HFFc6 (cell line): ENCODE measurements around the gene ETHE1. TPM values are rescaled to one million over a fixed set of nuclear protein-coding genes. Genes with fewer than 3 reads are reported as not detected.

ENCODE experiments used
- DNase-seq: peaks from one replicate; pipeline ENCODE4 v3.0.0-alpha.2; 2018
- H3K27ac Mint-ChIP-seq: 2 replicates; pipeline ENCODE4 v1.8.0; 2020; ENCODE audit warnings: mild to moderate bottlenecking, mixed read lengths
- H3K27me3 Mint-ChIP-seq: 2 replicates; pipeline ENCODE4 v1.8.0; 2021; ENCODE audit warnings: mild to moderate bottlenecking, moderate library complexity, mixed read lengths; ENCODE audit not compliant: insufficient read depth
- H3K36me3 Mint-ChIP-seq: 2 replicates; pipeline ENCODE4 v1.8.0; 2021; ENCODE audit warnings: low read depth, mixed read lengths
- H3K4me1 Mint-ChIP-seq: 2 replicates; pipeline ENCODE4 v1.8.0; 2020; ENCODE audit warnings: low read depth, mixed read lengths
- H3K4me3 Mint-ChIP-seq: 2 replicates; pipeline ENCODE4 v1.8.0; 2020; ENCODE audit warnings: mild to moderate bottlenecking, moderate library complexity, mixed read lengths
- H3K9me3 Mint-ChIP-seq: 2 replicates; pipeline ENCODE4 v1.8.0; 2020; ENCODE audit warnings: mild to moderate bottlenecking, mixed read lengths
- CTCF ChIP-seq: fragments of 200-600 bp; sonication (generic); IDR thresholded peaks from 2 replicates; pipeline ENCODE4 v1.5.0; 2021; ENCODE audit warnings: antibody characterized with exemption, mild to moderate bottlenecking
- total RNA-seq, 6 experiments: library from RNA; stranded (reverse); fragmentation: NEBNext Ultra II Directional; extraction: Animal tissue kit (Norgen Biotek cat#: 25700); gene quantifications; 2 replicates in 1 of 6; 3 replicates in 5 of 6; pipeline ENCODE4 v1.2.3, GENCODE V29; 2021

ETHE1 gene
- total RNA-seq, 6 experiments from 2014 or later: 81.3 to 125 (median 107) TPM

GRCh38 chr19:43554317-43554895 lies 27.4 kb upstream of the ETHE1 start:
- DNase-seq: no peak
- Mint-ChIP-seq H3K4me1 (peaks cover 18% of the 10 kb centered on the region), H3K27me3 (peaks cover 3% of the 10 kb centered on the region; the same call in 1 of the 2 replicates), H3K9me3 (no peaks in the 10 kb centered on the region), H3K4me3 (no peak overlapping the region), H3K36me3 (0 out of 2 replicates have a peak, but pooled peaks cover 15% of the 10 kb centered on the region), H3K27ac (no peak overlapping the region)
- no peak for TF ChIP-seq CTCF

- Mint-ChIP-seq H3K4me1 (peaks cover 18% of the 10 kb centered on the region), H3K9me3 (no peaks in the 10 kb centered on the region), H3K27me3 (peaks cover 3% of the 10 kb centered on the region; the same call in 1 of the 2 replicates), H3K36me3 (0 out of 2 replicates have a peak, but pooled peaks cover 17% of the 10 kb centered on the region), H3K27ac (no peak overlapping the region), H3K4me3 (no peak overlapping the region)
- TF ChIP-seq CTCF: no peak
- DNase-seq: no peak
Observed at GRCh38 chr19:43553656-43554055, 26.7 kb upstream of the ETHE1 start.

- no peaks in the 10 kb centered on the region for H3K9me3 Mint-ChIP-seq
- no peak overlapping the region for H3K27ac Mint-ChIP-seq
Observed at GRCh38 chr19:43552616-43553015, 25.6 kb upstream of the ETHE1 start.

GRCh38 chr19:43552198-43552450 lies 25.1 kb upstream of the ETHE1 start:
- Mint-ChIP-seq H3K4me1 (peaks cover 7% of the 10 kb centered on the region), H3K9me3 (no peaks in the 10 kb centered on the region), H3K27me3 (peaks cover 3% of the 10 kb centered on the region; the same call in 1 of the 2 replicates), H3K36me3 (0 out of 2 replicates have a peak, but pooled peaks cover 20% of the 10 kb centered on the region), H3K27ac (no peak overlapping the region), H3K4me3 (no peak overlapping the region)
- no peak for DNase-seq
- TF ChIP-seq CTCF: no peak

More at GRCh38 chr19:43552616-43553015, 25.6 kb upstream of the ETHE1 start:
- H3K4me3 Mint-ChIP-seq: no peak overlapping the region
- no peak for TF ChIP-seq CTCF
- H3K4me1 Mint-ChIP-seq: peaks cover 12% of the 10 kb centered on the region
- DNase-seq: no peak
- H3K36me3 Mint-ChIP-seq: 0 out of 2 replicates have a peak, but pooled peaks cover 20% of the 10 kb centered on the region
- H3K27me3 Mint-ChIP-seq: peaks cover 3% of the 10 kb centered on the region; the same call in 1 of the 2 replicates

- H3K27me3 Mint-ChIP-seq: peaks cover 3% of the 10 kb centered on the region; the same call in 1 of the 2 replicates
- H3K36me3 Mint-ChIP-seq: 0 out of 2 replicates have a peak, but pooled peaks cover 20% of the 10 kb centered on the region
- no peaks in the 10 kb centered on the region for H3K9me3 Mint-ChIP-seq
- no peak for TF ChIP-seq CTCF
- no peak for DNase-seq
- H3K4me1 Mint-ChIP-seq: peaks cover 5% of the 10 kb centered on the region; the same call in 1 of the 2 replicates
- H3K27ac Mint-ChIP-seq: no peak overlapping the region; the same call in 1 of the 2 replicates
- H3K4me3 Mint-ChIP-seq: no peak overlapping the region
Observed at GRCh38 chr19:43551399-43552197, 24.6 kb upstream of the ETHE1 start.
